ENCODE measurements around the gene CD3D. TPM values are rescaled to one million over a fixed set of nuclear protein-coding genes. Genes with fewer than 3 reads are reported as not detected.
A peak's percentile ranks its signal among the peaks of the same experiment; 100 is the strongest.

Gene CD3D
- total RNA-seq, 1 experiment from 2014 or later = 3.7 TPM

GRCh38 chr11:118290923-118291322 is 51.6 kb downstream of the CD3D start:
- H2AFZ ChIP-seq (ENCODE audit: low read length) = no peak overlapping the region
- no peak overlapping the region for H3K27ac ChIP-seq (ENCODE audit: low read length)
- H4K20me1 ChIP-seq (ENCODE audit: insufficient read depth, low read depth, low read length) = no peaks in the 10 kb centered on the region
- H3K27me3 ChIP-seq (ENCODE audit: low read length) = no peaks in the 10 kb centered on the region
- H3K36me3 ChIP-seq (ENCODE audit: insufficient read depth, low read length) = no peaks in the 10 kb centered on the region
- H3K9ac ChIP-seq (ENCODE audit: low read length) = no peak overlapping the region
- peaks cover 9% of the 10 kb centered on the region for H3K4me1 ChIP-seq (ENCODE audit: low read length)
- H3K79me2 ChIP-seq (ENCODE audit: low read length) = no peaks in the 10 kb centered on the region
- DNase-seq = peak; percentile 66
- no peak overlapping the region for H3K4me2 ChIP-seq (ENCODE audit: low read depth, low read length, poor library complexity, severe bottlenecking)
- H3K9me3 ChIP-seq (ENCODE audit: low read length) = no peaks in the 10 kb centered on the region
- no peak overlapping the region for H3K4me3 ChIP-seq (ENCODE audit: low read length)
- H3K9me2 ChIP-seq (replicated peaks; ENCODE audit: insufficient read depth, low read length) = no peaks in the 10 kb centered on the region

GRCh38 chr11:118289401-118289800 is 53.1 kb downstream of the CD3D start:
- Histone ChIP-seq H2AFZ (ENCODE audit: low read length) (no peak overlapping the region), H3K9me3 (ENCODE audit: low read length) (no peaks in the 10 kb centered on the region), H3K9ac (ENCODE audit: low read length) (no peak overlapping the region), H3K36me3 (ENCODE audit: insufficient read depth, low read length) (no peaks in the 10 kb centered on the region), H3K4me2 (ENCODE audit: low read depth, low read length, poor library complexity, severe bottlenecking) (no peak overlapping the region), H3K27me3 (ENCODE audit: low read length) (no peaks in the 10 kb centered on the region), H3K27ac (ENCODE audit: low read length) (no peak overlapping the region), H3K4me1 (ENCODE audit: low read length) (peaks cover 5% of the 10 kb centered on the region; the same call in 1 of the 2 replicates), H3K79me2 (ENCODE audit: low read length) (no peaks in the 10 kb centered on the region), H4K20me1 (ENCODE audit: insufficient read depth, low read depth, low read length) (no peaks in the 10 kb centered on the region), H3K9me2 (replicated peaks; ENCODE audit: insufficient read depth, low read length) (no peaks in the 10 kb centered on the region), H3K4me3 (ENCODE audit: low read length) (no peak overlapping the region)
- no peak for DNase-seq

Small RNA genes within 50 kb of the gene (small RNA-seq; reads per million reads assigned to genes)
- gene AP001582.1 = not detected

Other genes starting within 250 kb of the CD3D start
- gene SCN4B, start 189.9 kb downstream of the CD3D start, total RNA-seq (2014; rRNA removed; shearing (Covaris generic); ENCODE audit: low replicate concordance) = not detected in 2 replicates
- 0.25 TPM in 1 of 2 replicates, not detected in the other for gene SCN2B, start 166.1 kb downstream of the CD3D start, total RNA-seq (2014; rRNA removed; shearing (Covaris generic); ENCODE audit: low replicate concordance)
- 5.4 and 9.1 TPM in 2 replicates for gene JAML, start 117.7 kb downstream of the CD3D start, total RNA-seq (2014; rRNA removed; shearing (Covaris generic); ENCODE audit: low replicate concordance)
- gene MPZL3, start 90.3 kb downstream of the CD3D start, total RNA-seq (2014; rRNA removed; shearing (Covaris generic); ENCODE audit: low replicate concordance) = 2.7 and 7.0 TPM in 2 replicates
- not detected in 2 replicates for gene MPZL2, start 78.4 kb downstream of the CD3D start, total RNA-seq (2014; rRNA removed; shearing (Covaris generic); ENCODE audit: low replicate concordance)
- gene CD3E, start 38.0 kb downstream of the CD3D start, total RNA-seq (2014; rRNA removed; shearing (Covaris generic); ENCODE audit: low replicate concordance) = 0.32 and 1.3 TPM in 2 replicates
- 88.1 and 158 TPM in 2 replicates for gene CD3G, start 1.6 kb upstream of the CD3D start, total RNA-seq (2014; rRNA removed; shearing (Covaris generic); ENCODE audit: low replicate concordance)
- 9.7 and 26.3 TPM in 2 replicates for gene UBE4A, start 16.9 kb upstream of the CD3D start, total RNA-seq (2014; rRNA removed; shearing (Covaris generic); ENCODE audit: low replicate concordance)
- 80.7 and 82.4 TPM in 2 replicates for gene ATP5MG, start 58.9 kb upstream of the CD3D start, total RNA-seq (2014; rRNA removed; shearing (Covaris generic); ENCODE audit: low replicate concordance)
- gene KMT2A, start 93.8 kb upstream of the CD3D start, total RNA-seq (2014; rRNA removed; shearing (Covaris generic); ENCODE audit: low replicate concordance) = 37.6 and 40.7 TPM in 2 replicates
- not detected in 2 replicates for gene TTC36, start 184.8 kb upstream of the CD3D start, total RNA-seq (2014; rRNA removed; shearing (Covaris generic); ENCODE audit: low replicate concordance)
- gene TMEM25, start 188.5 kb upstream of the CD3D start, total RNA-seq (2014; rRNA removed; shearing (Covaris generic); ENCODE audit: low replicate concordance) = 9.1 and 12.1 TPM in 2 replicates
- 13.5 and 28.6 TPM in 2 replicates for gene IFT46, start 223.2 kb upstream of the CD3D start, total RNA-seq (2014; rRNA removed; shearing (Covaris generic); ENCODE audit: low replicate concordance)
- gene ARCN1, start 229.7 kb upstream of the CD3D start, total RNA-seq (2014; rRNA removed; shearing (Covaris generic); ENCODE audit: low replicate concordance) = 29.6 and 34.4 TPM in 2 replicates